ENCODE measurements around the gene FOXN4. TPM values are rescaled to one million over a fixed set of nuclear protein-coding genes. Genes with fewer than 3 reads are reported as not detected.

FOXN4 gene
- total RNA-seq, 2 donors from 2014 or later = not detected

- Histone ChIP-seq H3K36me3 (no peaks in the 10 kb centered on the region), H3K27ac (no peak overlapping the region), H3K4me3 (no peak overlapping the region), H3K4me1 (ENCODE audit: control insufficient read depth in 1 of 2, low read depth in 2 of 2) (no peaks in the 10 kb centered on the region), H3K27me3 (replicated peaks; ENCODE audit: insufficient read depth) (no peaks in the 10 kb centered on the region), H3K9me3 (no peaks in the 10 kb centered on the region)
- ATAC-seq (ENCODE audit: insufficient number of reproducible peaks, low FRiP score, low read depth) = no peak
- TF ChIP-seq CTCF (IDR thresholded peaks at IDR 0.05) = no peak
- no peak for DNase-seq (ENCODE audit: low spot score)
Measured at GRCh38 chr12:109299849-109300248, 9.2 kb downstream of the FOXN4 start.

- Histone ChIP-seq H3K36me3 (no peaks in the 10 kb centered on the region), H3K27ac (no peak overlapping the region), H3K27me3 (replicated peaks; ENCODE audit: insufficient read depth) (no peaks in the 10 kb centered on the region), H3K9me3 (no peaks in the 10 kb centered on the region), H3K4me3 (no peak overlapping the region), H3K4me1 (ENCODE audit: control insufficient read depth in 1 of 2, low read depth in 2 of 2) (peaks cover 0 to 5% of the 10 kb centered on the region in 2 donors)
- no peak for ATAC-seq (ENCODE audit: insufficient number of reproducible peaks, low FRiP score, low read depth)
- TF ChIP-seq CTCF (IDR thresholded peaks at IDR 0.05) = no peak
- no peak for DNase-seq (ENCODE audit: low spot score)
Measured at GRCh38 chr12:109296431-109296830, 12.7 kb downstream of the FOXN4 start.

- ATAC-seq (ENCODE audit: insufficient number of reproducible peaks, low FRiP score, low read depth) (no peak), DNase-seq (ENCODE audit: low spot score) (no peak)
Measured at GRCh38 chr12:109295764-109296425, 13.2 kb downstream of the FOXN4 start.

DNA sequence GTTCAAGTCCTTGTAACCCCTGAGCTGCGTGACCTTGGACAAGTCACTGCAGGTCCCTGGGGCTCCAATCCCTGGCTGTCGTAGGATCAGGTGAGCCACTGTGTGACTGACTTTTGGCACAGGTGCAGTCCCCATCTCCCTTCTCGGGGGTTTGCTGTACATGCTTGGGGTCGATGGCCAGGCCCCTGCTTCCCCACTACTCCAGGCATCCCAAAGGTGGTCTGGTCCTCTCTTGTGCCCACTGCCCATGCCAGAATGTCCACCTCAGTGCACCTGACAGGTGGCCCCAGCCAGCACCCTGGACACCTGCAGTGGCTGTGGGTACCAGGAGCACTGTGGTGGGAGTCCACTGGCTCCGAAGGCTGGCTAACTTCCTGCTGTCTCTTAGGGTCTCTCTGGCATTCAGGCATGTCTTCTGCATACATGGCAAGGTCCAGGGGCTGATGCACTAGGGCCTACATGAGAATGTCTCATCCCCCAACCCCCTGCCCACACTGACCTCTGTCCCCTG lies 14.7 kb downstream of the FOXN4 start:
- Histone ChIP-seq H3K27ac (no peak overlapping the region), H3K27me3 (replicated peaks; ENCODE audit: insufficient read depth) (no peaks in the 10 kb centered on the region), H3K4me3 (no peak overlapping the region), H3K36me3 (no peaks in the 10 kb centered on the region), H3K4me1 (ENCODE audit: control insufficient read depth in 1 of 2, low read depth in 2 of 2) (peaks cover 0 to 11% of the 10 kb centered on the region in 2 donors), H3K9me3 (no peaks in the 10 kb centered on the region)
- DNase-seq (ENCODE audit: low spot score) (no peak), ATAC-seq (ENCODE audit: insufficient number of reproducible peaks, low FRiP score, low read depth) (no peak)
- no peak for TF ChIP-seq CTCF (IDR thresholded peaks at IDR 0.05)

More at GRCh38 chr12:109295764-109296425, 13.2 kb downstream of the FOXN4 start:
- peaks cover 0 to 10% of the 10 kb centered on the region in 2 donors for H3K4me1 ChIP-seq (ENCODE audit: control insufficient read depth in 1 of 2, low read depth in 2 of 2)
- no peaks in the 10 kb centered on the region for H3K9me3 ChIP-seq
- no peak for TF ChIP-seq CTCF (IDR thresholded peaks at IDR 0.05)
- H3K4me3 ChIP-seq = no peak overlapping the region
- H3K36me3 ChIP-seq = no peaks in the 10 kb centered on the region
- H3K27ac ChIP-seq = no peak overlapping the region
- H3K27me3 ChIP-seq (replicated peaks; ENCODE audit: insufficient read depth) = no peaks in the 10 kb centered on the region

- Histone ChIP-seq H3K36me3 (no peaks in the 10 kb centered on the region), H3K9me3 (no peaks in the 10 kb centered on the region), H3K27ac (no peak overlapping the region), H3K4me1 (ENCODE audit: control insufficient read depth in 1 of 2, low read depth in 2 of 2) (peaks cover 0 to 11% of the 10 kb centered on the region in 2 donors), H3K27me3 (replicated peaks; ENCODE audit: insufficient read depth) (no peaks in the 10 kb centered on the region), H3K4me3 (no peak overlapping the region)
- no peak for TF ChIP-seq CTCF (IDR thresholded peaks at IDR 0.05)
- ATAC-seq (ENCODE audit: insufficient number of reproducible peaks, low FRiP score, low read depth) (no peak), DNase-seq (ENCODE audit: low spot score) (no peak)
Measured at GRCh38 chr12:109293106-109293505, 16.0 kb downstream of the FOXN4 start.

Measured in thoracic aorta (tissue), 2 donors.